A673 (cell line): ENCODE results near the gene RHBG. TPM values are rescaled to one million over a fixed set of nuclear protein-coding genes. Genes with fewer than 3 reads are reported as not detected.

Experiments used
- BruUV-seq: library from RNA; stranded (reverse); fragments of 400-500 nt; replicated peaks from 2 replicates; lab custom pipeline; 2021; lab: Mats Ljungman, UMichigan
- CTCF ChIA-PET: fragments of 300-600 bp; sonication (Branson Sonifier 250); formaldehyde crosslinking; loops from one replicate; lab custom pipeline; 2022; ENCODE audit warnings: antibody characterized with exemption; lab: Charles Lee
- POLR2A ChIA-PET: fragments of 300-600 bp; sonication (Branson Sonifier 250); formaldehyde crosslinking; loops from one replicate; lab custom pipeline; 2022; ENCODE audit warnings: antibody characterized with exemption; ENCODE audit not compliant: low non-redundant PET; lab: Charles Lee
- DNase-seq: peaks from one replicate; pipeline ENCODE4 v3.0.0-alpha.2; 2015; ENCODE audit warnings: low spot score
- H3K27ac ChIP-seq: fragments of 200-600 bp; sonication (generic); 2 replicates; pipeline ENCODE4 v1.5.1; 2016; ENCODE audit warnings: mixed run types, low read depth, mild to moderate bottlenecking, mixed read lengths, antibody characterized with exemption, low read length; ENCODE audit not compliant: poor library complexity, severe bottlenecking
- H3K27me3 ChIP-seq: fragments of 200-600 bp; sonication (generic); replicated peaks from 2 replicates; pipeline ENCODE4 v1.6.1; 2017; ENCODE audit warnings: mixed run types, low read depth, mild to moderate bottlenecking, mixed read lengths, antibody characterized with exemption, low read length; ENCODE audit not compliant: insufficient read depth, poor library complexity
- H3K36me3 ChIP-seq: fragments of 200-600 bp; sonication (generic); 2 replicates; pipeline ENCODE4 v1.6.1; 2016; ENCODE audit warnings: mixed run types, mild to moderate bottlenecking, mixed read lengths, antibody characterized with exemption, low read length; ENCODE audit not compliant: insufficient read depth, poor library complexity, severe bottlenecking
- H3K4me1 ChIP-seq: fragments of 200-600 bp; sonication (generic); 2 replicates; pipeline ENCODE4 v1.6.1; 2017; ENCODE audit warnings: mixed run types, mild to moderate bottlenecking, mixed read lengths, antibody characterized with exemption, low read length; ENCODE audit not compliant: insufficient read depth, poor library complexity, severe bottlenecking
- H3K4me3 ChIP-seq: fragments of 200-600 bp; sonication (generic); 2 replicates; pipeline ENCODE4 v1.5.1; 2016; ENCODE audit warnings: low read depth, mixed run types, mild to moderate bottlenecking, mixed read lengths, low read length; ENCODE audit not compliant: poor library complexity, severe bottlenecking
- H3K9me3 ChIP-seq: fragments of 200-600 bp; sonication (generic); 2 replicates; pipeline ENCODE4 v1.6.1; 2016; ENCODE audit warnings: mixed run types, low read depth, mild to moderate bottlenecking, mixed read lengths, antibody characterized with exemption, low read length; ENCODE audit not compliant: poor library complexity, severe bottlenecking
- CTCF ChIP-seq: fragments of 300-800, 200-600 bp; sonication (generic); conservative IDR thresholded peaks from 2 replicates; pipeline ENCODE4 v1.5.1; 2017; ENCODE audit warnings: low read depth, mild to moderate bottlenecking, antibody characterized with exemption, low read length, moderate library complexity, mixed read lengths
- EZH2 ChIP-seq: fragments of 200-600 bp; sonication (generic); IDR thresholded peaks from 2 replicates; pipeline ENCODE4 v1.6.1; 2017; ENCODE audit warnings: borderline replicate concordance, low read depth, mild to moderate bottlenecking, mixed read lengths, antibody characterized with exemption, low read length; ENCODE audit not compliant: poor library complexity, severe bottlenecking
- intact Hi-C: fragments of 100-400 bp; cut with micrococcal nuclease; formaldehyde crosslinking; loops from one replicate; pipeline ENCODE4 v1.10.0; 2022; ENCODE audit not compliant: unreplicated experiment
- total RNA-seq: library from RNA; stranded (reverse); gene quantifications from 2 replicates; pipeline ENCODE4 v1.2.3, GENCODE V29; 2021

Gene RHBG
- total RNA-seq, 1 experiment from 2014 or later, result not detected

DNA sequence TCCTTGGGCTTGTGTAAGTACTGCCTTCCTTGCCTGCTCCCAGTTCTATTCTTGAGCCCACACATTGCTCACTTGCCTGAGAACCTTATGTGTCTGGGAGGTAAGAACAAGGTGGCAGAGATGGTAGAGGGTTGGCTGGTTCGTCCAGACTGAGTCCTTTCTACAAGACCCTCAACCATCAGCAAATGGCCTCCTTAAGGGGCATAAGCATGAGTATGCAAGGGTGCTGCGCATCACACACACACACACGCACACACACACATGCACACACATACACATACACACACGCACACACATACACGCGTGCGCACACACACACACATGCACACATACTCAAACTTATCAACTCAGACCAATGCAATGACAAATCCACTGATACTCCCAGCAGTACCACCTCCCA lies 56.9 kb downstream of the RHBG start:
- Histone ChIP-seq H3K9me3 (no peaks in the 10 kb centered on the region), H3K4me3 (no peak overlapping the region), H3K27me3 (peaks cover 64% of the 10 kb centered on the region), H3K36me3 (no peaks in the 10 kb centered on the region), H3K4me1 (peaks cover 6% of the 10 kb centered on the region), H3K27ac (no peak overlapping the region)
- TF ChIP-seq CTCF (no peak), EZH2 (no peak)
- intact Hi-C loops, result no loop called here
- no TSS peak for BruUV-seq
- DNase-seq, result no peak
- POLR2A ChIA-PET, result no interaction called here
- CTCF ChIA-PET, result no interaction called here

DNA sequence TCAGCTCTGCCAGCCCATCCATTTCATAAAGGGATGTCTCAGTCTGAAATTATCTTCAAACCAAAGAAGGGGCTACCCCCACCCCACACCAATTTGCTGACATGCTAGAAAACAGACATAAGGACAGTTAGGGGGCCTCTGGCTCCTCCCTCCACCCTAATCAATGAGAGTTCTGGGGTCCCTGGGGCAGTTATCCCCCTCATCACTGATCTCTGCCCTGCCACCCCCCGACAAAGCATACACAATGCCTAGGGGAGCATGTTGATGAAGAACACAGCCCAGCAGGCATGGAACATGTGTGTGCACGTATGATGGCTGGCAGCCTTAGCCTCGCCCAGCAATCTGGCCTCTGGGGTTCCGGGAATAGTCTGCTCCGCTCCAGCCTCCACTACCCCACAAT lies 58.9 kb downstream of the RHBG start:
- no peak for TF ChIP-seq CTCF
- TF ChIP-seq EZH2, result no peak
- H3K4me3 ChIP-seq, result no peak overlapping the region
- no peaks in the 10 kb centered on the region for H3K9me3 ChIP-seq
- no peak overlapping the region for H3K27ac ChIP-seq
- CTCF ChIA-PET, result no interaction called here
- POLR2A ChIA-PET, result no interaction called here
- intact Hi-C loops, result no loop called here
- no TSS peak for BruUV-seq
- no peaks in the 10 kb centered on the region for H3K36me3 ChIP-seq
- DNase-seq, result no peak
- peaks cover 60% of the 10 kb centered on the region for H3K27me3 ChIP-seq
- H3K4me1 ChIP-seq, result peaks cover 10% of the 10 kb centered on the region

DNA sequence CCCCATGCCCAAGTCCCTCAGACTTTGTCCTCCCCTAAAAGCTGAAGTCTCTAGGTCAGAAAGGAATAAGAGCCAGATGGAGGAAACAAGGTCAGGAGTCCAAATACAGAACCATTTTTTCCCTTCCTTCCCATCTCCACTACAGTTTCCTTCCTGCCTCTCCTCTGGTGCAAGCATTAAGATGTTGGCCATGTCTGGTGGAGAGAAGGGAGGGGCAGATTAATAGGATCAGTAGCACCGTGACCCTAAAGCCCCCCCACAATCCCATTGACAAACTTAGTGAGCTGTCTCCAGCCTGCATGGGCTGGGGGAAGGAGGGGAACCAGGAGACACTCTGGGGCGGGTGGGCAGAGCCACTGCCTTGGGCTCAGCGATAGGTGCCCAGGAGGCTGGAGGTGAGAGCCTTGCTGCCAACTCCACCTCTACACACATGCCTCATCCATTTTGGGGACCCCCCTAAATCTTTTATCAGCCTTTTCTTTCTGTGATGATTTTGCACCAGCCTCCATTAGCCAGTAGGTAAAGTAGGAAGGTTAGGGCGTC lies 59.8 kb downstream of the RHBG start:
- no peak overlapping the region for H3K4me3 ChIP-seq
- no peak for TF ChIP-seq EZH2
- no peak for TF ChIP-seq CTCF
- intact Hi-C loops, result no loop called here
- BruUV-seq, result no TSS peak
- peaks cover 60% of the 10 kb centered on the region for H3K27me3 ChIP-seq
- peaks cover 10% of the 10 kb centered on the region for H3K4me1 ChIP-seq
- DNase-seq, result no peak
- no peaks in the 10 kb centered on the region for H3K9me3 ChIP-seq
- no peaks in the 10 kb centered on the region for H3K36me3 ChIP-seq
- no peak overlapping the region for H3K27ac ChIP-seq
- ChIA-PET CTCF (no interaction called here), POLR2A (interaction anchor here (0.6 kb wide), 1 partner anchor 318 kb away, joined by 3 read pairs; no protein-coding TSS in a partner anchor)
